Loucy (cell line): ENCODE data around the gene AGPAT1.

ENCODE experiments used
- CTCF ChIP-seq: fragments of 200-600 bp; sonication (generic); conservative IDR thresholded peaks from 2 replicates; pipeline ENCODE4 v1.5.1; 2014; ENCODE audit warnings: mild to moderate bottlenecking, antibody characterized with exemption, low read length
- EZH2phosphoT487 ChIP-seq: fragments of 200-600 bp; IDR thresholded peaks from 2 replicates; pipeline ENCODE4 v1.6.1; 2018; ENCODE audit warnings: antibody characterized with exemption, mild to moderate bottlenecking, moderate library complexity, borderline replicate concordance

- no peak for TF ChIP-seq CTCF
- no peak for TF ChIP-seq EZH2phosphoT487
Observed at GRCh38 chr6:32208996-32209395, 33.1 kb upstream of the AGPAT1 start.
